KMS-11 (cell line): Measurements from ENCODE around the gene FNDC3B.

Experiments
- H2AFZ ChIP-seq: fragments of 200-600 bp; sonication (generic); 2 replicates; pipeline ENCODE4 v1.6.1; 2016; ENCODE audit warnings: antibody characterized with exemption, mixed run types, low read depth
- H3K27ac ChIP-seq: fragments of 200-600 bp; sonication (generic); 2 replicates; pipeline ENCODE4 v1.6.1; 2016; ENCODE audit warnings: mild to moderate bottlenecking, mixed run types
- H3K27me3 ChIP-seq: fragments of 200-600 bp; sonication (generic); 2 replicates; pipeline ENCODE4 v1.6.1; 2017; ENCODE audit warnings: mild to moderate bottlenecking, low read depth, mixed run types, moderate library complexity; ENCODE audit not compliant: insufficient read depth
- H3K36me3 ChIP-seq: fragments of 200-600 bp; sonication (generic); 2 replicates; pipeline ENCODE4 v1.6.1; 2017; ENCODE audit warnings: mild to moderate bottlenecking, mixed run types; ENCODE audit not compliant: insufficient read depth
- H3K4me1 ChIP-seq: fragments of 200-600 bp; sonication (generic); 2 replicates; pipeline ENCODE4 v1.6.1; 2016; ENCODE audit warnings: mild to moderate bottlenecking, low read depth, mixed run types; ENCODE audit not compliant: poor library complexity, severe bottlenecking
- H3K4me2 ChIP-seq: fragments of 200-600 bp; sonication (generic); 2 replicates; pipeline ENCODE4 v1.7.0; 2016; ENCODE audit warnings: mild to moderate bottlenecking, mixed run types
- H3K4me3 ChIP-seq: fragments of 200-600 bp; sonication (generic); IDR thresholded peaks from 2 replicates; pipeline ENCODE4 v1.6.1; 2017; ENCODE audit warnings: low read depth, low read length, mixed read lengths; ENCODE audit not compliant: insufficient read depth
- H3K79me2 ChIP-seq: fragments of 200-600 bp; sonication (generic); 2 replicates; pipeline ENCODE4 v1.6.1; 2016; ENCODE audit warnings: low read depth, mixed run types; ENCODE audit not compliant: insufficient read depth
- H3K9ac ChIP-seq: fragments of 200-600 bp; sonication (generic); 2 replicates; pipeline ENCODE4 v1.6.1; 2016; ENCODE audit warnings: mild to moderate bottlenecking, mixed run types
- H4K20me1 ChIP-seq: fragments of 200-600 bp; sonication (generic); 2 replicates; pipeline ENCODE4 v1.6.1; 2016; ENCODE audit warnings: mild to moderate bottlenecking, mixed run types; ENCODE audit not compliant: insufficient read depth
- TF ChIP-seq, protein P1 (sequence below): fragments of 200-600 bp; sonication (generic); conservative IDR thresholded peaks from 2 replicates; pipeline ENCODE4 v1.6.1; 2017; ENCODE audit warnings: low read depth, mild to moderate bottlenecking, antibody characterized with exemption, low read length, moderate library complexity, mixed read lengths

The FNDC3B gene

DNA sequence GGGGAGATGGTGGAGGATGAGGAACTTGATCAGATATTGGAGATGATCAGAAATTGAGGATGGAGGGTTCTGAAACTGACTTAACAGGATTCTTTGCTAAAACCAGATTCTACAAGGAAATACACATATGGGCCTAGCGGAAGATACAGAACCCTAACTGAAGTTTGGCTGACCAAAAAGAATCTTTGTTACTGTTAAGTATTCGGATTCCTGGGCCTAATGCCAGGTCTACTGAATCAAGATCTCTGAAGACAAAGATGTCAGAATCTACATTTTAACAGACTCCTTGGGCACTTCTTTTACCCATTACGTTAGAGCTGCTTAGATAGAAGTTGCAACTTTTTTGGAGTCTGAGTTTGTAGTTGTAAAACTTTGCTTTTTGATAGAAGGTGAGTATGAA is 137.7 kb downstream of the FNDC3B start:
- Histone ChIP-seq H2AFZ (no peak overlapping the region), H3K9ac (no peak overlapping the region), H3K36me3 (0 out of 2 replicates have a peak, but pooled peaks cover 2% of the 10 kb centered on the region), H3K27me3 (no peaks in the 10 kb centered on the region), H4K20me1 (0 out of 2 replicates have a peak, but pooled peaks cover 4% of the 10 kb centered on the region), H3K79me2 (peaks cover 91% of the 10 kb centered on the region), H3K4me3 (no peak overlapping the region), H3K4me2 (no peak overlapping the region), H3K27ac (no peak overlapping the region), H3K4me1 (peaks cover 82% of the 10 kb centered on the region)
- TF ChIP-seq, protein P1, sequence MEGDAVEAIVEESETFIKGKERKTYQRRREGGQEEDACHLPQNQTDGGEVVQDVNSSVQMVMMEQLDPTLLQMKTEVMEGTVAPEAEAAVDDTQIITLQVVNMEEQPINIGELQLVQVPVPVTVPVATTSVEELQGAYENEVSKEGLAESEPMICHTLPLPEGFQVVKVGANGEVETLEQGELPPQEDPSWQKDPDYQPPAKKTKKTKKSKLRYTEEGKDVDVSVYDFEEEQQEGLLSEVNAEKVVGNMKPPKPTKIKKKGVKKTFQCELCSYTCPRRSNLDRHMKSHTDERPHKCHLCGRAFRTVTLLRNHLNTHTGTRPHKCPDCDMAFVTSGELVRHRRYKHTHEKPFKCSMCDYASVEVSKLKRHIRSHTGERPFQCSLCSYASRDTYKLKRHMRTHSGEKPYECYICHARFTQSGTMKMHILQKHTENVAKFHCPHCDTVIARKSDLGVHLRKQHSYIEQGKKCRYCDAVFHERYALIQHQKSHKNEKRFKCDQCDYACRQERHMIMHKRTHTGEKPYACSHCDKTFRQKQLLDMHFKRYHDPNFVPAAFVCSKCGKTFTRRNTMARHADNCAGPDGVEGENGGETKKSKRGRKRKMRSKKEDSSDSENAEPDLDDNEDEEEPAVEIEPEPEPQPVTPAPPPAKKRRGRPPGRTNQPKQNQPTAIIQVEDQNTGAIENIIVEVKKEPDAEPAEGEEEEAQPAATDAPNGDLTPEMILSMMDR: no peak

DNA sequence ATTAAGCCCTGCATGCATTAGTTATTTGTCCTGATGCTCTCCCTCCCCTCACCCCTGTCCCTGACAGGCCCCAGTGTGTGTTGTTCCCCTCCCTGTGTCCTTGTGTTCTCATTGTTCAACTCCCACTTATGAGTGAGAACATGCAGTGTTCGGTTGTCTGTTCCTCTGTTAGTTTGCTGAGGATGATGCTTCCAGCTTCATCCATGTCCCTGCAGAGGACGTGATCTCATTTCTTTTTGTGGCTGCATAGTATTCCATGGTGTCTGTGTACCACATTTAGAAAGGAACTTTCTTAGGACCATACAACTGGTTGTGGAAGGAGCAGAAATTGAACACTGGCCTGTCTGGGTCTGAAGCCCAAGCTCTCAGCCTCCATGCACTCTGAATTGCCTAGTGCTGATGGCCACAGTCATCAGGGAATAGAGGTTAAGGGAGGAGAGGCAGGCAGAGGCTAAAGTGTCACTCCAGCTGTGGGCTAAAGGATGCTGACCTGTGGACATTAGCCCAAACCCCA is 138.5 kb downstream of the FNDC3B start:
- TF ChIP-seq, protein P1: no peak
- Histone ChIP-seq H3K4me3 (no peak overlapping the region), H3K4me1 (peaks cover 83% of the 10 kb centered on the region), H3K27ac (no peak overlapping the region), H3K27me3 (no peaks in the 10 kb centered on the region), H3K79me2 (peaks cover 92% of the 10 kb centered on the region), H2AFZ (no peak overlapping the region), H4K20me1 (0 out of 2 replicates have a peak, but pooled peaks cover 6% of the 10 kb centered on the region), H3K4me2 (no peak overlapping the region), H3K9ac (no peak overlapping the region), H3K36me3 (no peaks in the 10 kb centered on the region)

DNA sequence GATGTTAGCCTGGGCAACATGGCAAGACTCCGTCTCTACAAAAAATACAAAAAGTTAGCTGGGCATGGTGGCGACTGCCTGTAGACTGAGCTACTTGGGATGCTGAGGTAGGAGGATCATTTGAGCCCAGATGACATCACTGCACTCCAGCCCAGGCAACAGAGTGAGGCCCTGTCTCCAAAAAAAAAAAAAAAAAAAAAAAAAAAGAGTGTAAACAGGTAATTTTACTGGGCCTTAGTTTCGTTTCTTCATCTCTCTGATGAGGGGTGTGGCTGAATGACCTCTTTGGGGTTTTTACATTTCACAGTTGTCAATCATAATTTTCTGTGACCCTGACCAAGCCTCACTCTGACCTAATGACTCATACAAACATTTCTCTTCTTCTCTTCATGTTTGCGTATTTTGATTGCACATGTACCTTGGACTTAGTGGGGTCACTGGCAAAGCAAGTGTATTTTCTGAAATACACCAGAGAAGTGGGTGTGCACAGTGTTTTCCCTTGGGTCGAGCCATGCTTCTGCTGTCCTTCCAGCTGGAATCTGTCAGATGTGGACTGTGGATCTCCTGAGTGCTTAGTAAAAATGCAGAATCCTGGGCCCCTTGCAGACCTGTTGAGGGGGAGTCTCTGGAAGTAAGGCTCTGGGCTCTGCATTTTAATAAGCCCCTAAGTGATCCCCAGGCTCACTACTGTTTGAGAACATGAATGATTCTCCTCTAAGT is 140.5 kb downstream of the FNDC3B start:
- no peak overlapping the region; the same call in 1 of the 2 replicates for H3K4me2 ChIP-seq
- TF ChIP-seq, protein P1: no peak
- no peaks in the 10 kb centered on the region for H3K36me3 ChIP-seq
- H3K79me2 ChIP-seq: peaks cover 99% of the 10 kb centered on the region
- no peak overlapping the region for H3K9ac ChIP-seq
- no peak overlapping the region for H2AFZ ChIP-seq
- H4K20me1 ChIP-seq: 0 out of 2 replicates have a peak, but pooled peaks cover 8% of the 10 kb centered on the region
- no peaks in the 10 kb centered on the region for H3K27me3 ChIP-seq
- H3K4me3 ChIP-seq: no peak overlapping the region
- H3K4me1 ChIP-seq: peaks cover 89% of the 10 kb centered on the region
- H3K27ac ChIP-seq: no peak overlapping the region

DNA sequence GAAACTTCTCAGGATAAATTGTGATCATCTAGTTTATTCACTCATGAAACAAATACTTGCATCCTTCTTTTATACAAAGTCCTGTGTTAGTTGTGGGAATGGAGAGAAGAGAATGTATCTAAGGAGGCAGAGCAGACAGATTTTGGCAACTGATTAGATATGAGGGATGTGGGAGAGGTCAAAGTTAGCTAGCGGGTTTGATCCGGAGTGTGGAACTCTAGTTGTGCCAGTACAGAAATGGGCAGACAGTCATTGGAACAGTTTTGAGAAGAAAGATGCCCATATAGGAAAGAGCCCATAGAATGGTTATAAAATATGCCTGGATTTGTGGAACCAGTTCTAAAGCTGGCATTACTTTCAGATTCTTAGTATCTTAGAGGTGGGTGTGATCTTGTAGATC is 141.1 kb downstream of the FNDC3B start:
- no peak overlapping the region for H3K9ac ChIP-seq
- H3K27ac ChIP-seq: no peak overlapping the region
- no peak overlapping the region for H2AFZ ChIP-seq
- peaks cover 89% of the 10 kb centered on the region for H3K4me1 ChIP-seq
- no peak overlapping the region for H3K4me3 ChIP-seq
- H3K4me2 ChIP-seq: no peak overlapping the region; the same call in 1 of the 2 replicates
- H3K27me3 ChIP-seq: no peaks in the 10 kb centered on the region
- H3K79me2 ChIP-seq: peaks cover 99% of the 10 kb centered on the region
- 0 out of 2 replicates have a peak, but pooled peaks cover 8% of the 10 kb centered on the region for H4K20me1 ChIP-seq
- TF ChIP-seq, protein P1: no peak
- H3K36me3 ChIP-seq: no peaks in the 10 kb centered on the region
